Measurements from ENCODE around the gene ZNRD2. TPM values are rescaled to one million over a fixed set of nuclear protein-coding genes. Genes with fewer than 3 reads are reported as not detected.

ZNRD2 gene
- total RNA-seq, 1 donor from 2014 or later = 32.2 TPM

DNA sequence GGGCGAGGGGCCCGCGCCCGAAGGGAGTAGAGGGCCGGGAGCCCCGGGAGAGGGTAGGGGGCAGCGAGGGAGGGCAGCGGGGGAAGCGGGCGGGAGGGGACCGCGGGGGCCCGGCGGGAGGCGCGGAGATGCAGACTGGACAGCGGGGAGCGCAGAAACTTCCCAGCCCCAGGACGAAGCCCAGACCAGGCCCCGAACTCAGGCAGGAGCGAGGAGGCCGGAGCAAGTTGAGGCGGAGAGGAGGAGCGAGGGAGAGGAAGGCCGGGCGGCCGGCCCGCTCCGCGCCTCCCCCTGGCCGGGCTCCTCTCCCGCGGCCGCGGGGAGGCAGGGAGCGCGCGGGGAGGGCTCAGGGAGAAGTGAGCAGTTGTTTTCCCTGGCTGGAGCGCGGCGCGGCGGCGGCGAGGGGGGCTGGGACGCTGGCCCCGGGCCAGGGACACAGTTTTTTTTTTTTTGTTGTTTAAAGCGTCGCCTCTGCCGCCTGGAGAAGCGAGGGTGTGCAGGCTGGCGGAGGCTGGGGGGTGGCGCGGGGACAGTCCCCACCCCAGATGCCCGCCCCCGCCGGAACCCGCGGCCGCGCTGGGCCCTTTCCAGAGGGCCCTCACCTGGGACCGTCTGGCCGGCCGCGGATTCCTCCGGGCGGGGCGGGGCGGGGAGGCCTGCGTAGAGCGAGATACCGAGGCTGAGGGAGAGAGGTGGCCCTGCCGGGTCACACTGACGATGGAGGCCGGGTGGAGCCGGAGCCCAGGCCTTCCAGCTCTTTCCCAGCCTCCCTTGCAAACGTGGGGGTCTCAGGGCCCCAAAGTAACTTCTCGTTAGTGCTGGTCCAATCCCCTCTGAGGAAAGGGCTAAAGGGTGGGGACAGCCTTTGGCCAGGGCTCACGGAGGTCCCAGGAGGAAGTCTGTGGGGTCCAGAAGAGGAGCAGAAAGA is 12.0 kb upstream of the ZNRD2 start, which contains the start of gene LTBP3:
TSS of gene LTBP3 (minus strand) at position 358 of the 928 bp plus-strand sequence. CDS start 400 bp downstream, outside the sequence.
- TF ChIP-seq, protein P1, sequence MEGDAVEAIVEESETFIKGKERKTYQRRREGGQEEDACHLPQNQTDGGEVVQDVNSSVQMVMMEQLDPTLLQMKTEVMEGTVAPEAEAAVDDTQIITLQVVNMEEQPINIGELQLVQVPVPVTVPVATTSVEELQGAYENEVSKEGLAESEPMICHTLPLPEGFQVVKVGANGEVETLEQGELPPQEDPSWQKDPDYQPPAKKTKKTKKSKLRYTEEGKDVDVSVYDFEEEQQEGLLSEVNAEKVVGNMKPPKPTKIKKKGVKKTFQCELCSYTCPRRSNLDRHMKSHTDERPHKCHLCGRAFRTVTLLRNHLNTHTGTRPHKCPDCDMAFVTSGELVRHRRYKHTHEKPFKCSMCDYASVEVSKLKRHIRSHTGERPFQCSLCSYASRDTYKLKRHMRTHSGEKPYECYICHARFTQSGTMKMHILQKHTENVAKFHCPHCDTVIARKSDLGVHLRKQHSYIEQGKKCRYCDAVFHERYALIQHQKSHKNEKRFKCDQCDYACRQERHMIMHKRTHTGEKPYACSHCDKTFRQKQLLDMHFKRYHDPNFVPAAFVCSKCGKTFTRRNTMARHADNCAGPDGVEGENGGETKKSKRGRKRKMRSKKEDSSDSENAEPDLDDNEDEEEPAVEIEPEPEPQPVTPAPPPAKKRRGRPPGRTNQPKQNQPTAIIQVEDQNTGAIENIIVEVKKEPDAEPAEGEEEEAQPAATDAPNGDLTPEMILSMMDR (conservative IDR thresholded peaks at IDR 0.05) = no peak
- Mint-ChIP-seq H3K27me3 (ENCODE audit: low read depth) (peaks cover 17% of the 10 kb centered on the region), H3K36me3 (ENCODE audit: low read depth) (no peaks in the 10 kb centered on the region), H3K4me1 (peaks cover 46% of the 10 kb centered on the region), H3K9me3 (no peaks in the 10 kb centered on the region), H3K27ac (ENCODE audit: unreplicated experiment) (peak within 1 kb of the TSS; percentile 52), H3K4me3 (peak within 1 kb of the TSS; percentile 84)
- no peak for DNase-seq (ENCODE audit: low read depth, low spot score)

DNA sequence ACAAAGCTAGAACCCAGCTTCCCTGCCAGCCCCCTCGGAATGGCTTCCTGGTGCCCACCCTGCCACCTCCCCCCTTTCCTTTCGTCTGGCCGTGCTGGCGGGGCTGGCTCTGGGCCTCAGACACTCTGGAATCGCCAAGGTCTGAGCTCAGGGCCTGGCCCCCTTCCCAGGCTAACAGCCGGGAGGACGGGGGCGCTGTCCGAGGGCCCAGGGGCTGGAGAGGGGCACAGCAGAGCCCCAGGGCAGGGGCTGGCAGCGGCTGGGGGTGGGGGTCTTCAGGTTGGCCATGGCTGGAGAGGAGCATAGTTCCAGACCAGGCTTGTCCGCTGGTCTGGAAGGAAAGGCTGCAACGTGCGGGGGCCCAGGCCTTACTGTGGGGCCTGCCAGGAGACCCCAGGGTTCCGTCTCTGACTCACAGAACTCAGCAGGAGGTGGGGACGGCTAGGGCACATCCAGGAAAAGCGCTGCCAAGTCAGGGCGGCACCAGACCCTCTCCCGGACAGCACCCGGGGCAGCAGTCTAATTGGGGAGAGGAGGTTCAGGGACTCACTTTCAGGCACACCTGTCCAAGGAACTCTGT is 11.3 kb upstream of the ZNRD2 start:
- Mint-ChIP-seq H3K27me3 (ENCODE audit: low read depth) (peaks cover 17% of the 10 kb centered on the region), H3K9me3 (no peaks in the 10 kb centered on the region), H3K4me1 (peaks cover 46% of the 10 kb centered on the region), H3K27ac (ENCODE audit: unreplicated experiment) (peak overlapping the region; percentile 35), H3K36me3 (ENCODE audit: low read depth) (no peaks in the 10 kb centered on the region), H3K4me3 (peak overlapping the region; percentile 74)
- no peak for DNase-seq (ENCODE audit: low read depth, low spot score)
- TF ChIP-seq, protein P1 (conservative IDR thresholded peaks at IDR 0.05) = no peak

DNA sequence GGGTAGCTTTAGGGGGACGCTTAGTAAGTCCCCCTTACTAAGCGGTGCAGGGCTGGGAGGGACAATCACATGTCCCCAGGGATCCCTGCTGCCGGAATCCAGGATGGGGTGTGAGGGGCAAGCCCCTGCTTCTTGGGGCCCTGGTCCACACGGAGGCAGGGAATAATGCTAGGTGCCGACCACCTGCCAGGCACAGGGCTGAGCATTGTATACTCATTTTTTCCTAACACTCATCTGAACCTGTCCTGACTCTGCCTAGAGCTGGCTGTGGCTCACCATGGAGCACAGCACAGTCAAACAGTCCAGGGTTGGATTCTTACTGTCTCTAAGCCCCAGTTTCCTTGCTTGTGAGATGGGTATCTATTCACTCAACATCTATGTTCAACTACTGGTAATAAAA is 10.7 kb upstream of the ZNRD2 start:
- TF ChIP-seq, protein P1 (conservative IDR thresholded peaks at IDR 0.05) = no peak
- Mint-ChIP-seq H3K36me3 (ENCODE audit: low read depth) (no peaks in the 10 kb centered on the region), H3K4me1 (peaks cover 43% of the 10 kb centered on the region), H3K9me3 (no peaks in the 10 kb centered on the region), H3K27ac (ENCODE audit: unreplicated experiment) (peak overlapping the region; percentile 35), H3K27me3 (ENCODE audit: low read depth) (peaks cover 13% of the 10 kb centered on the region), H3K4me3 (peak overlapping the region; percentile 62)
- no peak for DNase-seq (ENCODE audit: low read depth, low spot score)

DNA sequence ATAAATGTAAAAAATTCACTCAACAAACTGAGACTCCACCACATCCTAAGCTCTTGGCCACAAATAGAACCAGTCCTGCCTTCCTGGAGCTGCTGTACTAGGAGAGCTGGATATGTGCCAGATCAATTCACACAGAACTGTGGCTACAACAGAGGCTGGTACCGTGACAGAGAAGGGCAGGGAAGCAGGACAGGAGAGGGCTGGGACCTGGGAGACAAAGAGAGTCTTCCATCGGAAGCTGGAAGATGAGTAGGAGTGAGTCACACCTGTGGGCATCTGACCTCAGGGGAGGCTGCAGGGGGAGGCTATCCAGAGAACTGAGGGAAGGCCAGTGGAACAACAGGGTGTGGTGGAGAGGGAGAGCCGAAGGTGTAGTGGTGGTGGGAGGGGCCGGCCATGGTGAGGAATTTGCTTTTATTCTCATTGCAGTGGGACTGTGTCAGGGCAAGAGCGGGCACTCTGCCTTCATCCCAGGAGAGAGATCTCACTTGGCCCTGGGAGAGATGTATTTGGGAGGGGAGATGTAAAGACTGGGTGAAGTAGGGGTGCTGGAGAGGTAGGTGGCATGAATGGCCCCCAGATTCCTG is 10.2 kb upstream of the ZNRD2 start:
- Mint-ChIP-seq H3K27me3 (ENCODE audit: low read depth) (peaks cover 8% of the 10 kb centered on the region), H3K4me3 (peak overlapping the region; percentile 28), H3K36me3 (ENCODE audit: low read depth) (no peaks in the 10 kb centered on the region), H3K27ac (ENCODE audit: unreplicated experiment) (no peak overlapping the region), H3K9me3 (no peaks in the 10 kb centered on the region), H3K4me1 (peaks cover 38% of the 10 kb centered on the region)
- DNase-seq (ENCODE audit: low read depth, low spot score) = no peak
- TF ChIP-seq, protein P1 (conservative IDR thresholded peaks at IDR 0.05) = no peak

DNA sequence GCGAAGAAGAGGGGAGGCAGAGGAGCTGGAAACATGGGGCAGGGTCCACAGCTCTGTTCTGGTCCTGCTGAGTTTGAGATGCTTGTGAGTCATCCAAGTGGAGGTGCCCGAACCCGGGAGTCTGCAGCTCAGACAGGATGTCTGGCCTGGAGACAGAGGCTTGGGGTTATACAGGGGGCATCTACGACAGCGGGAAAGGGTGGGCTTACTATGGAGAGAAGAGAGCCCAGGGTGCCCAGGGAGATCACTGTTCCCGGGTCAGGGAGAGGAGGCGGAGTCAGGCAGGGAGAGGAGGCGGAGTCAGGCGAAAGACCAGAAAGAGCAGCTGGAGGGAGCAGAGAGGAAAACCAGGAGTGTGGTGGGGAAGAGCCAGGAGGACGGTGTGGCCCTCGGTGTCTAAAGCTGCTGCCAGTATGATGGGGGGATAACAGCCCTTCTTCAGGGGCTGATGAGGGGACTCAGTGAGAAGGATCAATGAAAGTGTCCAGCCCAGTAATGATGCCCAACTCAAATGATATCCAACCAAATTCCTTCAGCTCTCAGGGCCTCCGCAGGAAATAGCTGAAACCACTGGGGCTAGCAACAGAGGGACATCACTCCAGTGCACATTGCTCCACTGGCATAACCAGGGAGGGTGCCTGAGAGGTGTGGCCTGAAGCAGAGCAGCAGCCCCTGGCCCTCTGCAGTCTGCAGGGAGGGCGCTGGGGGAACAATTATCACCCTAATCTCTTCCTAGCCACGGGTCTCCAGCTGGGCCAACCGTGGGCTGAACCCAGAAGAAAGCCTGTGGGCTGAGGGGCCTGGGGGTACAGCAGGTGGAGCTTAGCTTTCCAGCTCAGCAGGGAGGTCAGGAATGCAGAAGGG is 9.5 kb upstream of the ZNRD2 start:
- Mint-ChIP-seq H3K27ac (ENCODE audit: unreplicated experiment) (no peak overlapping the region), H3K36me3 (ENCODE audit: low read depth) (no peaks in the 10 kb centered on the region)

More for the DNA sequence above, 9.5 kb upstream of the ZNRD2 start:
- TF ChIP-seq, protein P1 (conservative IDR thresholded peaks at IDR 0.05) = no peak
- Mint-ChIP-seq H3K4me3 (peak overlapping the region; percentile 28), H3K27me3 (ENCODE audit: low read depth) (peaks cover 5% of the 10 kb centered on the region), H3K9me3 (no peaks in the 10 kb centered on the region), H3K4me1 (peaks cover 33% of the 10 kb centered on the region)
- DNase-seq (ENCODE audit: low read depth, low spot score) = no peak
